DMS 273 (cell line): ENCODE data around the gene POLR2A.
"Not testable (repeated sequence)": the region's sequence is repeated elsewhere in the genome, so short reads cannot be mapped to it uniquely, and the experiment has no call there.

ENCODE experiments used
- DNase-seq: peaks from one replicate; lab custom pipeline; 2025; ENCODE audit not compliant: unreplicated experiment; lab: John Stamatoyannopoulos, UW

Gene POLR2A

GRCh38 chr17:7478276-7479212 is 5.6 kb upstream of the POLR2A start:
- peak; percentile 48 for DNase-seq

GRCh38 chr17:7479213-7480088 is 4.7 kb upstream of the POLR2A start, which contains the start of gene ZBTB4:
Gene ZBTB4, minus strand, starts transcription at chr17:7479631. Its CDS starts 12,830 bp downstream, at chr17:7466801.
- DNase-seq: peak; percentile 57

- DNase-seq: no peak
Observed at GRCh38 chr17:7480089-7480384, 4.1 kb upstream of the POLR2A start.

GRCh38 chr17:7481275-7481674 is 2.9 kb upstream of the POLR2A start, which contains the start of gene SLC35G6:
Gene SLC35G6, plus strand, starts transcription at chr17:7481446. Its CDS starts 71 bp downstream, at chr17:7481517.
- not testable (repeated sequence) for DNase-seq

GRCh38 chr17:7481842-7482741 is 2.1 kb upstream of the POLR2A start:
- DNase-seq: not testable (repeated sequence)

GRCh38 chr17:7482742-7483088 is 1.5 kb upstream of the POLR2A start:
- DNase-seq: not testable (repeated sequence)

GRCh38 chr17:7483255-7484066 is 705 bp upstream of the POLR2A start:
- DNase-seq: peak; percentile 92

- DNase-seq: no peak
Observed at GRCh38 chr17:7484919-7485377, 782 bp downstream of the POLR2A start.

GRCh38 chr17:7486181-7486580 is 2.0 kb downstream of the POLR2A start:
- DNase-seq: no peak

GRCh38 chr17:7490144-7490543 is 6.0 kb downstream of the POLR2A start:
- no peak for DNase-seq

- DNase-seq: no peak
Observed at GRCh38 chr17:7491583-7491982, 7.4 kb downstream of the POLR2A start.

GRCh38 chr17:7493941-7494340 is 9.8 kb downstream of the POLR2A start:
- DNase-seq: no peak

GRCh38 chr17:7495906-7496434 is 11.8 kb downstream of the POLR2A start:
- DNase-seq: no peak

GRCh38 chr17:7496470-7497183 is 12.5 kb downstream of the POLR2A start:
- DNase-seq: no peak

GRCh38 chr17:7497228-7497627 is 13.1 kb downstream of the POLR2A start:
- DNase-seq: no peak

GRCh38 chr17:7497636-7498035 is 13.5 kb downstream of the POLR2A start:
- DNase-seq: no peak

GRCh38 chr17:7499161-7499560 is 15.0 kb downstream of the POLR2A start:
- DNase-seq: no peak

GRCh38 chr17:7501729-7502128 is 17.6 kb downstream of the POLR2A start:
- no peak for DNase-seq
